HG03039 (cell line): ENCODE results near the gene RLN2.

Source experiments
- ATAC-seq: cut with Tn5 transposase; IDR thresholded peaks from one replicate; pipeline ENCODE4 v1.9.1; 2021; ENCODE audit warnings: mild to moderate bottlenecking, moderate library complexity; ENCODE audit not compliant: unreplicated experiment

The RLN2 gene

GRCh38 chr9:5269249-5269715 lies 35.2 kb downstream of the RLN2 start:
- ATAC-seq: no peak

DNA sequence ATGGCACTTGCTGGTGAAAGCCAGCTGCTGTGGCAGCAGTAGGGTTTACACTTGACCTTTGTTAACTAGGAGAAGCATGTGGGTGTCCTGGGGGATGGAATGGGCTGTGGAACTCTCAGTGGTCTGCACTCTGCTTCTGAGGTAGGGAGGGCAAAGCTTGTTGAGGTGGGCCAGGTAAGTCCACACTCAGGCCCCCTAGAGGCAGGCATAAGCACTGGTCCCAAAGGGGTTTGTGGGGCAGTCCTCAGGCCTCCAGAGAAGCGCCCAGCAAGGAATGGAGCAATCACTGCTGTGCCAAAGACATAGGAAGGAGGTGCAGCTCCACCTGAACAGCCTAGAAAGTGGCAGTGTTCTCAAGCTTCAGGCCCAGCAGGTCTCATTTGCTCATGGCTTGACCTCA lies 38.6 kb downstream of the RLN2 start:
- no peak for ATAC-seq

- no peak for ATAC-seq
These were observed 40.3 kb downstream of the RLN2 start for GRCh38 chr9:5264219-5264595.

DNA sequence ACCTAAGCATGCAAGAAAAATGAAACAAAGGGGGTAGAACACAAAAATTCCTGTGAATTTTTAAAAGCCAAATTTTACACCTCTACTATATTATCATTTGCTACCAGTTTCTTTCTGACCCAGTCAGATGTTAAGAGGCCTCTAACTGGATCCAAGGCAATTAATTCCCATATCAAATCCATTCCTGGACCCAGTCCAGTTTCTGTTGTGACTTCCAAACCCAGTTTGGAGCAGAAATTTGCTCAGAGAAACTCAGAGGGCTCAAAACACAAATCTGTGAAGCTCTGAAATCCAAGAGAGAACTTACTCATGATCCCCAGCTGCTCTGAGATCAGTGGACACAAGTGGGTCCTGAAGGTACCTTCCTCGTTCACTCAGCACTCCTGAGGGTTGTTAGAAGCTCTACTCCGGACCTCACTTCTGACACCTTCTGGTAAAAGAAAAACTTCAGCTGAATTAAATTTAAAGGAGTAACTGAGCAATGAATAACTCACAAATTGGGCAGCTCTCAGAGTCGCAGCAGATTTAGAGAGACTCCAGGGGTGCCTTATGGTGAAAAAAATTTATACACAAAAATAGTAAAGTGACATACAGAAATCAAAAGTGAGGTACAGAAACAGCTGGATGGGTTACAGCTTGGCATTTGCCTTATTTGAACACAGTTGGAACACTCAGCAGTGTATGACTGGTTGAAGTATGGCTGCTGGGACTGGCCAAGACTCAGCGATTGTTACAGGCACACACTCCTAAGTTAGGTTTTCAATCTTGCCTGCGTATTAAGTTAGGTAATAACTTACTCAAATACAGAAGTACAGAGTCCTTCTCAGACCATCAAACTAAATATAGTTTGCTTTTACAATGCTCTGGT lies 40.9 kb downstream of the RLN2 start:
- no peak for ATAC-seq
